Mammary epithelial cell (primary cell): Measurements from ENCODE around the gene MBD4.

Experiments used
- CTCF ChIP-seq, 2 donors: IDR thresholded peaks in 1 of 2; conservative IDR thresholded peaks in 1 of 2; 2 replicates each; pipeline ENCODE4 v1.5.1; 2011 to 2012; ENCODE audit warnings: inconsistent platforms in 2 of 2, low read length in 2 of 2, mild to moderate bottlenecking in 2 of 2, control low read depth in 1 of 2, low read depth in 1 of 2; ENCODE audit not compliant: insufficient read depth in 1 of 2; ENCODE audit errors: extremely low read depth in 1 of 2
- EZH2 ChIP-seq: IDR thresholded peaks from 2 replicates; pipeline ENCODE4 v1.6.1; 2012; ENCODE audit warnings: low read length, inconsistent platforms, borderline replicate concordance

- TF ChIP-seq CTCF (conservative IDR thresholded peaks at IDR 0.05 in 1 of 2, IDR thresholded peaks at IDR 0.05 in 1 of 2; ENCODE audit: extremely low read depth in 1 of 2, insufficient read depth in 1 of 2, low read depth in 1 of 2, low read length in 2 of 2) (peak; percentile 92 to 95), EZH2 (no peak)
Observed at GRCh38 chr3:129399145-129399894, 40.4 kb downstream of the MBD4 start.
